ENCODE results near the gene FBLN5. TPM values are rescaled to one million over a fixed set of nuclear protein-coding genes. Genes with fewer than 3 reads are reported as not detected.

The FBLN5 gene, protein sequence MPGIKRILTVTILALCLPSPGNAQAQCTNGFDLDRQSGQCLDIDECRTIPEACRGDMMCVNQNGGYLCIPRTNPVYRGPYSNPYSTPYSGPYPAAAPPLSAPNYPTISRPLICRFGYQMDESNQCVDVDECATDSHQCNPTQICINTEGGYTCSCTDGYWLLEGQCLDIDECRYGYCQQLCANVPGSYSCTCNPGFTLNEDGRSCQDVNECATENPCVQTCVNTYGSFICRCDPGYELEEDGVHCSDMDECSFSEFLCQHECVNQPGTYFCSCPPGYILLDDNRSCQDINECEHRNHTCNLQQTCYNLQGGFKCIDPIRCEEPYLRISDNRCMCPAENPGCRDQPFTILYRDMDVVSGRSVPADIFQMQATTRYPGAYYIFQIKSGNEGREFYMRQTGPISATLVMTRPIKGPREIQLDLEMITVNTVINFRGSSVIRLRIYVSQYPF
- total RNA-seq (1 to 10 TPM; 7.9 to 8.0 TPM), polyA plus RNA-seq (10 to 100 TPM; 23.7 TPM)

DNA sequence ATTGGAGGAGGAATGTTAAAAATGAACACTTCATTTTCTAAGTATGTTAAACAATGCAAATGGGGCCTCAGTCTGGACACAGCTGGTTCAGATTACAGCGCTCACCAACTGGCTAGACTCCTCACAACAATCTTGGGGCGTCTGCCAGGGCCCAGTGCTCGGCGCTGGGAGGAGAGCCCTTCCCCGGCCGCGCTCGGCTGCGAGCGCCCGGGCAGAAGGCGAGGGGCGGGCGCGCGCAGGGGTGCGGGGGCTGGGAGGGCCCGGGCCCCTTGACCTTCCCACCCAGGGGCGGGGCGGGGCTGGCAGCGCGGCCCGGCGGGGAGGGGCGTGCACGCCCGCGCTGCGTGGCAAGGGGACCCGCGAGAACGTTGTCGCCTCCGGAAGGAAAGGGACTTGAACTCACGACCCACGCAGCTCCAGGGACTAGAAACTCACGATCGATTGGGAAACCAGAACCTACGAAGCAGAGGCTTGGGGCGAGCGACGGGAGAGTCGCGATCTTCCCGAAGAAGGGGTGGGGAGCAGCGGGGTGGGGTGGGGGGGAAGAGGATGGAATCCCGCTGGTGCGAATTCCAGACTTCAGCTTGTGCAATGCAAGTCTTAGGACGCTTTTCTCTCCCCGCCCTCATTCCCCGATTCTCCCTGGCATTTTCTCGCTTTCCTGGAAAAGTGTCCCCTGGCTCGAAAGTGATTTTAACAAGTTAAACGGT, at the start of gene FBLN5:
Gene FBLN5, minus strand, starts transcription at position 220 of the 710 bp plus-strand sequence. CDS start 465 bp downstream, outside the sequence.
- Histone ChIP-seq H3K27ac (ENCODE audit: low read depth, low read length) (no peak within 1 kb of the TSS), H3K27me3 (ENCODE audit: insufficient read depth, low read length) (peaks cover 10% of the 10 kb centered on the region), H3K4me1 (ENCODE audit: insufficient read depth, low read length) (peaks cover 9% of the 10 kb centered on the region), H3K4me3 (ENCODE audit: low read length in 2 of 2) (peak within 1 kb of the TSS in 1 of 2 donors; percentile 17), H3K9me3 (ENCODE audit: control insufficient read depth in 1 of 2, low read length in 2 of 2) (no peaks in the 10 kb centered on the region), H3K36me3 (ENCODE audit: insufficient read depth, low read length) (no peaks in the 10 kb centered on the region)
- H3K36me3 Mint-ChIP-seq, result no peaks in the 10 kb centered on the region
- H3K27ac Mint-ChIP-seq, result peak within 1 kb of the TSS in 2 of 7 donors; percentile 60 to 65
- ChIA-PET CTCF (ENCODE audit: partially characterized antibody) (no interaction called here), POLR2A (ENCODE audit: partially characterized antibody) (no interaction called here)
- peaks cover 2 to 16% (median 13%) of the 10 kb centered on the region in 4 donors for H3K4me1 Mint-ChIP-seq
- H3K9me3 Mint-ChIP-seq, result no peaks in the 10 kb centered on the region
- intact Hi-C loops (cut with micrococcal nuclease), result no loop called here
- H3K4me3 Mint-ChIP-seq, result peak within 1 kb of the TSS; percentile 82 to 96 (median 89)
- H3K27me3 Mint-ChIP-seq, result peaks cover 15 to 18% of the 10 kb centered on the region in 2 donors
- peak in 4 of 5 donors; percentile 5 to 18 (median 8) for DNase-seq

DNA sequence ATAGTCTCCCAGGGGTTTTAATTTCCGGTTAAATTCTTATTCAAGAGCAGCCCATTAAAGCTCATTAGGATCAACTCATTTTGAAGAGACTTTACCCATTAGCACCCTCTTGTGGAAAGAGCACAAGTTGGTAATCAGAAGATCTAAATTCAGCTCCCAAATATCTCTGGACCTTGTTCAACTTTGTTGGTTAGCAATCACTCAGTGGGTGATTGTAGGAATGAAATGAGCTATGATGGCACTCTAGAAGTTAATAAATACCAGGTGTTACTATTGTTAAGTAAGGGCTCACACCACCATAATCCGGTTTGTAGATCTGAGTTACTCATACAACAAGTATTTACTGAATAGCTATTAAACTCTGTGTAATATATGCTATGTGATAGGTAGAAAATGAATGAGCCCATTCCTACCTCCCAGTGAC, 49.5 kb upstream of the FBLN5 start:
- ChIA-PET CTCF (ENCODE audit: partially characterized antibody) (interaction anchor here (0.5 to 2.3 kb wide), 28 partner anchors 9 to 528 kb away, joined by 3 to 25 read pairs (median 4); partner anchors contain the start of genes ATXN3 and TRIP11), POLR2A (ENCODE audit: partially characterized antibody) (interaction anchor here (0.6 to 1.4 kb wide), 7 partner anchors 9 to 751 kb away, joined by 3 to 8 read pairs (median 3); partner anchors contain the start of genes TC2N and TRIP11)
- H3K36me3 Mint-ChIP-seq, result peaks cover 22 to 38% of the 10 kb centered on the region in 2 donors
- peaks cover 5% of the 10 kb centered on the region for H3K36me3 ChIP-seq (ENCODE audit: insufficient read depth, low read length)
- no peaks in the 10 kb centered on the region for H3K27me3 ChIP-seq (ENCODE audit: insufficient read depth, low read length)
- intact Hi-C loops (cut with micrococcal nuclease), result loop anchor here (5.0 to 10.0 kb wide), 2 partner anchors 345 to 512 kb away; no protein-coding TSS in a partner anchor
- H3K27me3 Mint-ChIP-seq, result no peaks in the 10 kb centered on the region
- H3K4me3 ChIP-seq (ENCODE audit: low read length in 2 of 2), result no peak overlapping the region
- H3K4me1 ChIP-seq (ENCODE audit: insufficient read depth, low read length), result peaks cover 39% of the 10 kb centered on the region
- H3K4me1 Mint-ChIP-seq, result peaks cover 28 to 42% (median 34%) of the 10 kb centered on the region in 4 donors
- H3K9me3 ChIP-seq (ENCODE audit: control insufficient read depth in 1 of 2, low read length in 2 of 2), result no peaks in the 10 kb centered on the region
- peak overlapping the region in 5 of 7 donors; percentile 1 to 83 (median 49) for H3K27ac Mint-ChIP-seq
- H3K9me3 Mint-ChIP-seq, result no peaks in the 10 kb centered on the region
- H3K4me3 Mint-ChIP-seq, result peak overlapping the region in 1 of 8 donors; percentile 25
- peak in 4 of 5 donors; percentile 31 to 48 (median 42) for DNase-seq
- H3K27ac ChIP-seq (ENCODE audit: low read depth, low read length), result no peak overlapping the region

DNA sequence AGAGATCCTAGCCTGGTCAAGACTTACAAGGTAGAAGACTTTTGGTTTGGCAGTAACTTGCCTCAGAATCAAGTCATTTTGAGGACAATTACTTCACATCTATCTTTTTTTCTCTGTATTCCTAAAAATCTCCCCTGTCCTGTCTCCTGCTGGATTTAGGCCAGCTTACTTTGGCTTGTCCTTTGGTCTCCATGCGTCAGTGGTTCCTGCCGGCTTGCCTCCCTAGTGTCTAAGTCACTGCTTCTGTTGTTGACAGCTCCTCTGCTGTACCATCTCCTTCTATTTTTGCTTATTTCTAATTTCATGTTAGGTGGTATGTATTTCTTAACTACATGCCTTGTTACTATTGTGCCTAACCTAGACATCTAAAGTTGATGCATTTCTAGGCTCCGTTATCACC, 39.7 kb upstream of the FBLN5 start:
- intact Hi-C loops (cut with micrococcal nuclease), result no loop called here
- Histone ChIP-seq H3K36me3 (ENCODE audit: insufficient read depth, low read length) (peaks cover 58% of the 10 kb centered on the region), H3K27ac (ENCODE audit: low read depth, low read length) (no peak overlapping the region), H3K27me3 (ENCODE audit: insufficient read depth, low read length) (no peaks in the 10 kb centered on the region), H3K4me3 (ENCODE audit: low read length in 2 of 2) (no peak overlapping the region), H3K9me3 (ENCODE audit: control insufficient read depth in 1 of 2, low read length in 2 of 2) (no peaks in the 10 kb centered on the region), H3K4me1 (ENCODE audit: insufficient read depth, low read length) (no peaks in the 10 kb centered on the region)
- H3K27me3 Mint-ChIP-seq, result no peaks in the 10 kb centered on the region
- peaks cover 65 to 68% of the 10 kb centered on the region in 2 donors for H3K36me3 Mint-ChIP-seq
- H3K4me1 Mint-ChIP-seq, result peaks cover 0 to 14% (median 10%) of the 10 kb centered on the region in 4 donors
- DNase-seq, result no peak
- H3K4me3 Mint-ChIP-seq, result no peak overlapping the region
- ChIA-PET CTCF (ENCODE audit: partially characterized antibody) (interaction anchor here (4.3 kb wide), 1 partner anchor 10 kb away, joined by 25 read pairs; no protein-coding TSS in a partner anchor), POLR2A (ENCODE audit: partially characterized antibody) (no interaction called here)
- H3K27ac Mint-ChIP-seq, result peak overlapping the region in 3 of 7 donors; percentile 14 to 37 (median 26)
- H3K9me3 Mint-ChIP-seq, result no peaks in the 10 kb centered on the region

DNA sequence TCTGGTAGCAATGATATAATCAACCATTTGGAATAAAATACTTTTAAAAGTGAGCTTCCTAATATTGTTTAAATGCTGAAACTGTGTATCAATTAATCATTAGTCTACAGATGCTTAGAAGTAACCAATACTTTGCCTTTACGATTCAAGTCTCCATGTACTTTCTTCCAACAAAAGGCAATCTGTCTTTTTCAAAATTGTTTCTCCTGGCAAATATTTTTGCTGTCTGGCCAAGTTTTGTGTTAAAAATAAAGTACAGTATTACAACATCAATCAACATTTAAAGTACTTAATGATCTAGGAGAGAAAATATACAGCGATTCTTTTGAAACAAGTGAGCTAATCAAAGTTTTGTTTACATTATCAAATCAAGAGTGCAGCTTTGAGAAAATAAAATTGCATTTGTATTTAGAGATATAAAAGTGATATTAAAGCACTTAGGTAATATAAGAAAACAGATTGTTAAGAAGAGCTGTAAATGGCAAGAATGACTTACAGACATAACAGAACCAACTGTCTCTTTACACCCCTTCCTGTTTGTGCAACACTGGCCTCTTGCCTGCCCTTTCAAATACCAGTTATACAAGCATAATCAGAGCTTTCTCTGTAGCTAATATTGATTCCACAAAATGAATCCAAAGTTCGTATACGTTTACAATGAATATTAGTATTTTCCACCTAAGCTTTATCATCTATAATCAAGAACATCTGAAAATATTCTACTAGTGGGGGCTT, 38.2 kb upstream of the FBLN5 start:
- Histone ChIP-seq H3K27me3 (ENCODE audit: insufficient read depth, low read length) (no peaks in the 10 kb centered on the region), H3K4me3 (ENCODE audit: low read length in 2 of 2) (no peak overlapping the region), H3K9me3 (ENCODE audit: control insufficient read depth in 1 of 2, low read length in 2 of 2) (no peaks in the 10 kb centered on the region), H3K36me3 (ENCODE audit: insufficient read depth, low read length) (peaks cover 51% of the 10 kb centered on the region), H3K4me1 (ENCODE audit: insufficient read depth, low read length) (no peaks in the 10 kb centered on the region), H3K27ac (ENCODE audit: low read depth, low read length) (no peak overlapping the region)
- ChIA-PET POLR2A (ENCODE audit: partially characterized antibody) (no interaction called here), CTCF (ENCODE audit: partially characterized antibody) (interaction anchor here (4.3 kb wide), 1 partner anchor 11 kb away, joined by 25 read pairs; no protein-coding TSS in a partner anchor)
- no peak for DNase-seq
- intact Hi-C loops (cut with micrococcal nuclease), result no loop called here
- H3K36me3 Mint-ChIP-seq, result peaks cover 62 to 64% of the 10 kb centered on the region in 2 donors
- H3K9me3 Mint-ChIP-seq, result no peaks in the 10 kb centered on the region
- H3K4me3 Mint-ChIP-seq, result no peak overlapping the region
- peaks cover 0 to 14% (median 10%) of the 10 kb centered on the region in 4 donors for H3K4me1 Mint-ChIP-seq
- H3K27me3 Mint-ChIP-seq, result no peaks in the 10 kb centered on the region
- H3K27ac Mint-ChIP-seq, result no peak overlapping the region

DNA sequence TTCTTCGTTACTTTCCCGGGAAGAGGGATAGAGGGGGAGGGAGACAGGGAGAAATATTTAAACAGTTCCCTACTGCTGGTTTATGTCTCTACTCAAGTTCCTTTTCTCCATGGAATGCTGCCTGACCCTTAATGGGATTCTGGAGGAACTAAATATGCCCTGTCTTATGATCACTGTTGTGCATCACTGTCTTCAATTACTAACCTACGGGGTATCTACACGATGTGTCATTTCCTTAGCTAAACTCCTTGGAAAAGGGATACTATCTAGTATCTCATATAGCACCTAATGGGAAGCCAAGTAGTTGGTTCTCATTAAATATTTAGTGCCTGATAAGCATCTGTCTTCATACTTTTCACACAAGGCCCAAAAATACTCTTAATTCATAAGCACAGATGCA, 37.5 kb upstream of the FBLN5 start:
- peaks cover 65 to 68% of the 10 kb centered on the region in 2 donors for H3K36me3 Mint-ChIP-seq
- H3K27ac Mint-ChIP-seq, result no peak overlapping the region
- H3K4me3 ChIP-seq (ENCODE audit: low read length in 2 of 2), result no peak overlapping the region
- intact Hi-C loops (cut with micrococcal nuclease), result no loop called here
- ChIA-PET CTCF (ENCODE audit: partially characterized antibody) (interaction anchor here (4.3 kb wide), 1 partner anchor 12 kb away, joined by 25 read pairs; no protein-coding TSS in a partner anchor), POLR2A (ENCODE audit: partially characterized antibody) (no interaction called here)
- no peak overlapping the region for H3K27ac ChIP-seq (ENCODE audit: low read depth, low read length)
- no peak overlapping the region for H3K4me3 Mint-ChIP-seq
- no peak for DNase-seq
- H3K27me3 Mint-ChIP-seq, result no peaks in the 10 kb centered on the region
- no peaks in the 10 kb centered on the region for H3K27me3 ChIP-seq (ENCODE audit: insufficient read depth, low read length)
- peaks cover 0 to 14% (median 10%) of the 10 kb centered on the region in 4 donors for H3K4me1 Mint-ChIP-seq
- H3K9me3 ChIP-seq (ENCODE audit: control insufficient read depth in 1 of 2, low read length in 2 of 2), result no peaks in the 10 kb centered on the region
- H3K9me3 Mint-ChIP-seq, result no peaks in the 10 kb centered on the region
- H3K36me3 ChIP-seq (ENCODE audit: insufficient read depth, low read length), result peaks cover 48% of the 10 kb centered on the region
- H3K4me1 ChIP-seq (ENCODE audit: insufficient read depth, low read length), result no peaks in the 10 kb centered on the region

DNA sequence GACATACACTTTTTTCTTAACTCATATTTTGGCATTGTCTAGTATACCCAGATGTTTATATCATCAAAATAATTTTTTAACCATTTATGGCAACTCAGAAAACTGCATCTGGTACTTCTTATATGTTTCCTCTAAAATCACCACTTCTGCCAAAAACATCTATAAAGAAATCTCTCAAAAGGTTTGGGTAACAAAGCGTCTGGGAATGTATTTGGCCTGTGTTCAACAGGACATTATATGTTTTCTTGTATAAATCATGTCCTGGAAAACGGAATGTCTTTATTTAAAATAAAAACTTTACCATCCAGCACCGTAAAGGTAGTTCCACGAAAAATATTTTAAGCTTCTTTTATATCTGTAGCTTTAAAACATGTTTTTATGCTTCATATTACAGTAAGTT, 36.1 kb upstream of the FBLN5 start:
- no peaks in the 10 kb centered on the region for H3K4me1 ChIP-seq (ENCODE audit: insufficient read depth, low read length)
- Mint-ChIP-seq H3K27ac (no peak overlapping the region), H3K27me3 (no peaks in the 10 kb centered on the region), H3K36me3 (peaks cover 60 to 66% of the 10 kb centered on the region in 2 donors), H3K4me3 (no peak overlapping the region), H3K9me3 (no peaks in the 10 kb centered on the region), H3K4me1 (peaks cover 0 to 14% (median 6%) of the 10 kb centered on the region in 4 donors)
- intact Hi-C loops (cut with micrococcal nuclease), result no loop called here
- POLR2A ChIA-PET (ENCODE audit: partially characterized antibody), result no interaction called here
- no peak for DNase-seq
- H3K27me3 ChIP-seq (ENCODE audit: insufficient read depth, low read length), result no peaks in the 10 kb centered on the region
- H3K27ac ChIP-seq (ENCODE audit: low read depth, low read length), result no peak overlapping the region
- peaks cover 44% of the 10 kb centered on the region for H3K36me3 ChIP-seq (ENCODE audit: insufficient read depth, low read length)
- H3K4me3 ChIP-seq (ENCODE audit: low read length in 2 of 2), result no peak overlapping the region
- CTCF ChIA-PET (ENCODE audit: partially characterized antibody), result no interaction called here
- no peaks in the 10 kb centered on the region for H3K9me3 ChIP-seq (ENCODE audit: control insufficient read depth in 1 of 2, low read length in 2 of 2)
